HepG2 (cell line): Measurements from ENCODE around the gene CHN2. TPM values are rescaled to one million over a fixed set of nuclear protein-coding genes. Genes with fewer than 3 reads are reported as not detected.

Experiments
- ATAC-seq: fragments of 200-7000 bp; cut with Tn5 transposase; 3 replicates; pipeline ENCODE4 v1.9.1; 2020; ENCODE audit warnings: mild to moderate bottlenecking, moderate library complexity
- BruUV-seq: library from RNA; stranded (reverse); fragments of 400-500 nt; replicated peaks from 2 replicates; lab custom pipeline; 2021; lab: Mats Ljungman, UMichigan
- CTCF ChIA-PET: fragments of 300-600 bp; formaldehyde crosslinking; extraction: SDS; loops from one replicate; lab custom pipeline; 2021; ENCODE audit warnings: low total read pairs, inconsistent platforms, low intra/inter-chr PET ratio; lab: Yijun Ruan, JAX
- POLR2A ChIA-PET: fragments of 350-600 bp; sonication (Branson Sonifier 250); formaldehyde crosslinking; loops from one replicate; lab custom pipeline; 2020; ENCODE audit warnings: antibody characterized with exemption, inconsistent platforms; lab: Yijun Ruan, JAX
- DNase-seq: peaks from one replicate; pipeline ENCODE4 v3.0.0-alpha.2; 2015; ENCODE audit warnings: low spot score
- FAIRE-seq: peaks from 3 replicates; lab custom pipeline; 2011; peaks lifted over from hg19 to GRCh38; lab: Jason Lieb, UNC
- H2AFZ ChIP-seq: one replicate; pipeline ENCODE4 v1.6.1; 2011; ENCODE audit warnings: low read length, inconsistent platforms
- H3K27ac ChIP-seq: fragments of 300-600 bp; 3 replicates; pipeline ENCODE4 v1.8.0; 2011; ENCODE audit warnings: mixed run types, mild to moderate bottlenecking, mixed read lengths, low read length, inconsistent platforms; ENCODE audit not compliant: insufficient read depth; ENCODE audit errors: extremely low read length
- H3K27me3 ChIP-seq, 2 experiments: fragments of 200-600 bp in 1 of 2; 2 replicates in 1 of 2; 3 replicates in 1 of 2; pipeline versions ENCODE4 v1.6.0 to v1.8.0; 2011; ENCODE audit warnings: low read length in 2 of 2, mild to moderate bottlenecking in 2 of 2, moderate library complexity in 2 of 2, inconsistent platforms in 1 of 2; ENCODE audit not compliant: insufficient read depth in 2 of 2, control insufficient read depth in 1 of 2
- H3K36me3 ChIP-seq, 2 experiments: fragments of 200-600 bp in 1 of 2; replicated peaks in 1 of 2; 2 replicates in 1 of 2; 3 replicates in 1 of 2; pipeline versions ENCODE4 v1.5.1 to v1.8.0; 2011; ENCODE audit warnings: low read length in 2 of 2, inconsistent platforms in 1 of 2; ENCODE audit not compliant: insufficient read depth in 2 of 2, control insufficient read depth in 1 of 2
- H3K4me1 ChIP-seq: 2 replicates; pipeline ENCODE4 v1.5.1; 2012; ENCODE audit warnings: low read length, inconsistent platforms; ENCODE audit not compliant: insufficient read depth
- H3K4me2 ChIP-seq: 2 replicates; pipeline ENCODE4 v1.6.0; 2011; ENCODE audit warnings: low read depth, low read length, inconsistent platforms
- H3K4me3 ChIP-seq, 3 experiments: fragments of 200-600 bp in 1 of 3; sonication (generic), shearing (Covaris generic) in 1 of 3; replicated peaks in 1 of 3; 2 replicates each; pipeline ENCODE4 v1.5.1; 2011 to 2016; ENCODE audit warnings: low read length in 3 of 3, inconsistent platforms in 2 of 3, low read depth in 2 of 3, mild to moderate bottlenecking in 2 of 3, control low read depth in 1 of 3, mixed read lengths in 1 of 3; ENCODE audit not compliant: insufficient read depth in 1 of 3
- H3K79me2 ChIP-seq: one replicate; pipeline ENCODE4 v1.6.1; 2011; ENCODE audit warnings: low read length, inconsistent platforms; ENCODE audit not compliant: insufficient read depth
- H3K9ac ChIP-seq: 2 replicates; pipeline ENCODE4 v1.6.0; 2011; ENCODE audit warnings: mild to moderate bottlenecking, low read depth, low read length, inconsistent platforms; ENCODE audit not compliant: insufficient read depth
- H3K9me3 ChIP-seq: 2 replicates; pipeline ENCODE4 v1.5.1; 2012; ENCODE audit warnings: mild to moderate bottlenecking, low read length
- H4K20me1 ChIP-seq: 2 replicates; pipeline ENCODE4 v1.6.0; 2011; ENCODE audit warnings: inconsistent platforms, mild to moderate bottlenecking, low read length, moderate library complexity; ENCODE audit not compliant: insufficient read depth
- AHR ChIP-seq: IDR thresholded peaks from 2 replicates; pipeline ENCODE4 v1.6.1; 2018; ENCODE audit warnings: missing genetic modification reagents, missing compliant biosample characterization
- CREBL2 ChIP-seq: sonication (generic); formaldehyde crosslinking; IDR thresholded peaks from 2 replicates; pipeline ENCODE4 v1.8.1; 2023; ENCODE audit warnings: missing genetic modification reagents, mild to moderate bottlenecking, borderline replicate concordance
- EP300 ChIP-seq, 3 experiments: sonication (generic) in 1 of 3; formaldehyde crosslinking in 1 of 3; IDR thresholded peaks; 2 replicates each; pipeline versions ENCODE4 v1.5.1 to v1.6.1; 2011 to 2020; ENCODE audit warnings: low read depth in 2 of 3, low read length in 2 of 3, borderline replicate concordance in 1 of 3, improper control_type of control experiment in 1 of 3, mild to moderate bottlenecking in 1 of 3, missing genetic modification reagents in 1 of 3, moderate library complexity in 1 of 3
- HIC2 ChIP-seq: sonication (generic); formaldehyde crosslinking; IDR thresholded peaks from 2 replicates; pipeline ENCODE4 v1.9.0; 2022; ENCODE audit warnings: low read depth, missing genetic modification reagents
- KAT8 ChIP-seq: IDR thresholded peaks from 2 replicates; pipeline ENCODE4 v1.6.1; 2016; ENCODE audit warnings: missing genetic modification reagents, missing compliant biosample characterization
- MEIS1 ChIP-seq: sonication (generic); formaldehyde crosslinking; IDR thresholded peaks from 2 replicates; pipeline ENCODE4 v1.9.0; 2021; ENCODE audit warnings: mild to moderate bottlenecking, missing genetic modification reagents, moderate library complexity, borderline replicate concordance
- MIER3 ChIP-seq: IDR thresholded peaks from 2 replicates; pipeline ENCODE4 v1.6.1; 2016; ENCODE audit warnings: missing compliant biosample characterization, borderline replicate concordance
- RARA ChIP-seq: IDR thresholded peaks from 2 replicates; pipeline ENCODE4 v1.6.1; 2016; ENCODE audit warnings: missing genetic modification reagents, missing compliant biosample characterization
- SMAD3 ChIP-seq: sonication (generic); formaldehyde crosslinking; IDR thresholded peaks from 2 replicates; pipeline ENCODE4 v1.4.0; 2020; ENCODE audit warnings: missing genetic modification reagents
- ZBTB21 ChIP-seq: sonication (generic); formaldehyde crosslinking; IDR thresholded peaks from 2 replicates; pipeline ENCODE4 v1.4.0; 2020; ENCODE audit warnings: missing genetic modification reagents
- ZBTB26 ChIP-seq: IDR thresholded peaks from 2 replicates; pipeline ENCODE4 v1.6.1; 2016; ENCODE audit warnings: missing compliant biosample characterization, missing genetic modification reagents, borderline replicate concordance
- ZBTB39 ChIP-seq: sonication (generic); formaldehyde crosslinking; IDR thresholded peaks from 2 replicates; pipeline ENCODE4 v1.5.0; 2020; ENCODE audit warnings: missing genetic modification reagents
- ZNF10 ChIP-seq: sonication (generic); formaldehyde crosslinking; IDR thresholded peaks from 2 replicates; pipeline ENCODE4 v1.4.0; 2020; ENCODE audit warnings: mild to moderate bottlenecking, low read depth, missing genetic modification reagents, borderline replicate concordance
- ZNF101 ChIP-seq: sonication (generic); formaldehyde crosslinking; IDR thresholded peaks from 2 replicates; pipeline ENCODE4 v1.4.0; 2020; ENCODE audit warnings: mild to moderate bottlenecking, low read depth, missing genetic modification reagents, borderline replicate concordance
- ZNF180 ChIP-seq: sonication (generic); formaldehyde crosslinking; IDR thresholded peaks from 2 replicates; pipeline ENCODE4 v1.4.0; 2020; ENCODE audit warnings: low read depth, missing genetic modification reagents, borderline replicate concordance
- ZNF350 ChIP-seq: sonication (generic); formaldehyde crosslinking; IDR thresholded peaks from 2 replicates; pipeline ENCODE4 v1.4.0; 2020; ENCODE audit warnings: mild to moderate bottlenecking, low read depth, missing genetic modification reagents, borderline replicate concordance
- ZNF546 ChIP-seq: sonication (generic); formaldehyde crosslinking; conservative IDR thresholded peaks from 2 replicates; pipeline ENCODE4 v1.8.1; 2023; ENCODE audit warnings: mild to moderate bottlenecking, missing genetic modification reagents
- ZNF775 ChIP-seq: sonication (generic); formaldehyde crosslinking; IDR thresholded peaks from 2 replicates; pipeline ENCODE4 v1.4.0; 2020; ENCODE audit warnings: missing genetic modification reagents, mild to moderate bottlenecking, moderate library complexity, borderline replicate concordance
- ZNF781 ChIP-seq: sonication (generic); formaldehyde crosslinking; IDR thresholded peaks from 2 replicates; pipeline ENCODE4 v1.5.1; 2020; ENCODE audit warnings: borderline replicate concordance, mild to moderate bottlenecking, missing genetic modification reagents; ENCODE audit errors: not compliant biosample characterization
- WGBS: methylation state at CpG from one replicate; pipeline ENCODE4 v1.1.6; 2017; ENCODE audit warnings: low lambda C conversion rate; 5-methylcytosine and 5-hydroxymethylcytosine counted together
- in situ Hi-C: cut with HindIII; loops from 2 replicates; pipeline ENCODE4 v1.10.0; 2017; ENCODE audit warnings: low pct_unique_long_range_greater_than_20kb; ENCODE audit not compliant: extremely low pct_ligation_motif_present
- intact Hi-C: fragments of 100-400 bp; cut with micrococcal nuclease; formaldehyde crosslinking; loops from one replicate; pipeline ENCODE4 v1.10.0; 2022; ENCODE audit not compliant: unreplicated experiment
- polyA plus RNA-seq, 8 experiments: library from polyadenylated mRNA; depleted of rRNA in 3 of 8; stranded (reverse) in 7 of 8; unstranded in 1 of 8; fragments of >200 nt; fragmentation: Illumina TruSeq in 4 of 8; extraction: Trizol in 4 of 8; gene quantifications; 2 replicates each; pipeline versions ENCODE4 v1.2.1 to v1.2.3, GENCODE V29; 2011 to 2016; ENCODE audit warnings: low read depth in 4 of 8, missing spikeins in 1 of 8, mixed read lengths in 1 of 8; ENCODE audit not compliant: insufficient read depth in 1 of 8
- total RNA-seq, 5 experiments: library from RNA; depleted of rRNA; stranded (reverse); fragments of >200 nt; fragmentation: Illumina TruSeq; extraction: Trizol; gene quantifications; 2 replicates each; pipeline ENCODE4 v1.2.3, GENCODE V29; 2016; ENCODE audit warnings: low read depth in 1 of 5

The CHN2 gene
- total and polyA plus RNA-seq, 2 of the 13 experiments (the other 11 are each of a cell fraction or from before 2014, with no cell fraction given) = 23.5 to 30.5 TPM

- H4K20me1 ChIP-seq = no peaks in the 10 kb centered on the region
- H3K36me3 ChIP-seq = peaks cover 0 to 4% of the 10 kb centered on the region in 2 experiments; a peak in 1 of 5 replicates
- WGBS = 81% methylated on average over 1 of the region's 1 CpG
- in situ Hi-C loops = no loop called here
- H3K9me3 ChIP-seq = peaks cover 10% of the 10 kb centered on the region; the same call in 1 of the 2 replicates
- FAIRE-seq (no peak), ATAC-seq (no peak), DNase-seq (no peak)
- no peak overlapping the region for H2AFZ ChIP-seq
- intact Hi-C loops = loop anchor here (2.0 to 5.0 kb wide), 2 partner anchors 16 to 32 kb away; partner anchors contain the start of gene CHN2
- BruUV-seq = no TSS peak
- no peaks in the 10 kb centered on the region for H3K27me3 ChIP-seq
- POLR2A ChIA-PET = no interaction called here
- H3K9ac ChIP-seq = no peak overlapping the region
- CTCF ChIA-PET = no interaction called here
- H3K4me1 ChIP-seq = peaks cover 42% of the 10 kb centered on the region
- no peak overlapping the region for H3K4me2 ChIP-seq
- peaks cover 47% of the 10 kb centered on the region for H3K79me2 ChIP-seq
- TF ChIP-seq RARA (CRISPR knock-in tag) (no peak), ZBTB26 (CRISPR knock-in tag) (no peak), ZBTB21 (CRISPR knock-in tag) (no peak), ZNF10 (no peak), ZNF180 (CRISPR knock-in tag) (no peak), ZNF781 (CRISPR knock-in tag) (no peak), MEIS1 (CRISPR knock-in tag) (no peak), KAT8 (CRISPR knock-in tag) (no peak), ZNF350 (CRISPR knock-in tag) (no peak), ZNF546 (CRISPR knock-in tag) (no peak), EP300 (IDR thresholded peaks at IDR 0.05; ENCODE audit: low read depth in 2 of 2, low read length in 2 of 2) (no peak), EP300 (CRISPR knock-in tag; IDR thresholded peaks at IDR 0.05; ENCODE audit: borderline replicate concordance) (no peak), MIER3 (CRISPR knock-in tag) (no peak), ZNF775 (CRISPR knock-in tag) (no peak), ZNF101 (CRISPR knock-in tag) (no peak), ZBTB39 (no peak), SMAD3 (CRISPR knock-in tag) (no peak), AHR (CRISPR knock-in tag) (no peak), HIC2 (CRISPR knock-in tag) (no peak), CREBL2 (CRISPR knock-in tag) (no peak)
- no peak overlapping the region for H3K27ac ChIP-seq
- H3K4me3 ChIP-seq = no peak overlapping the region
These were observed 30.2 kb downstream of the CHN2 start for GRCh38 chr7:29224726-29225125.
